Spleen (tissue), 11 donors: Measurements from ENCODE around the gene PCSK1. TPM values are rescaled to one million over a fixed set of nuclear protein-coding genes. Genes with fewer than 3 reads are reported as not detected.

Experiments
- DNase-seq: peaks from one replicate; pipeline ENCODE4 v3.0.0-alpha.2; 2020
- H3K27ac ChIP-seq, 8 donors: fragments of 200-600 bp; sonication (generic) in 7 of 8; 1 replicate in 4 of 8; 2 replicates in 4 of 8; pipeline versions ENCODE4 v1.5.0 to v1.8.0; 2016 to 2021; ENCODE audit warnings: inconsistent platforms in 4 of 8, mild to moderate bottlenecking in 4 of 8, moderate library complexity in 1 of 8
- H3K27me3 ChIP-seq, 7 donors: fragments of 200-600 bp; sonication (generic) in 6 of 7; replicated peaks in 1 of 7; 1 replicate in 4 of 7; 2 replicates in 3 of 7; pipeline versions ENCODE4 v1.5.0 to v1.8.0; 2016 to 2021; ENCODE audit warnings: inconsistent platforms in 3 of 7, mild to moderate bottlenecking in 1 of 7
- H3K36me3 ChIP-seq, 6 donors: fragments of 200-600 bp; sonication (generic) in 5 of 6; 1 replicate in 4 of 6; 2 replicates in 2 of 6; pipeline versions ENCODE4 v1.5.0 to v1.8.0; 2016 to 2021; ENCODE audit warnings: inconsistent platforms in 2 of 6
- H3K4me1 ChIP-seq, 6 donors: fragments of 200-600 bp; sonication (generic) in 5 of 6; 1 replicate in 3 of 6; 2 replicates in 3 of 6; pipeline versions ENCODE4 v1.5.0 to v1.8.0; 2016 to 2021; ENCODE audit warnings: inconsistent platforms in 3 of 6
- H3K4me3 ChIP-seq, 8 donors: fragments of 200-600 bp; sonication (generic) in 7 of 8; 1 replicate in 4 of 8; 2 replicates in 4 of 8; pipeline versions ENCODE4 v1.5.0 to v1.8.0; 2016 to 2021; ENCODE audit warnings: inconsistent platforms in 4 of 8, mild to moderate bottlenecking in 4 of 8, moderate library complexity in 2 of 8
- H3K9me3 ChIP-seq, 8 donors: fragments of 200-600 bp; sonication (generic) in 7 of 8; 1 replicate in 4 of 8; 2 replicates in 4 of 8; pipeline versions ENCODE4 v1.5.0 to v1.8.0; 2016 to 2021; ENCODE audit warnings: inconsistent platforms in 4 of 8
- CTCF ChIP-seq, 11 experiments: fragments of 200-600 bp in 7 of 11; fragments of 450-650 bp in 4 of 11; sonication (generic) in 4 of 11; IDR thresholded peaks in 8 of 11; conservative IDR thresholded peaks in 3 of 11; 1 replicate in 7 of 11; 2 replicates in 4 of 11; pipeline versions ENCODE4 v1.4.0 to v1.8.0; 2016 to 2021; ENCODE audit warnings: antibody characterized with exemption in 11 of 11, inconsistent platforms in 4 of 11, mild to moderate bottlenecking in 1 of 11
- POLR2A ChIP-seq, 3 donors: fragments of 450-650 bp; IDR thresholded peaks; one replicate each; pipeline ENCODE4 v1.5.1; 2017; ENCODE audit warnings: antibody characterized with exemption in 3 of 3, mild to moderate bottlenecking in 1 of 3
- POLR2AphosphoS5 ChIP-seq, 3 donors: sonication (generic); formaldehyde crosslinking; IDR thresholded peaks; one replicate each; pipeline ENCODE4 v1.5.1; 2017; ENCODE audit warnings: antibody characterized with exemption in 3 of 3
- WGBS, 5 donors: extraction: QIAGEN DNeasy Blood & Tissue Kit in 3 of 5; methylation state at CpG; one replicate each; pipeline versions ENCODE4 v1.1.5 to v1.1.7; 2013 to 2018; 5-methylcytosine and 5-hydroxymethylcytosine counted together
- intact Hi-C: fragments of 100-400 bp; cut with DNase I; formaldehyde crosslinking; loops from one replicate; pipeline ENCODE4 v1.15.0; 2023; ENCODE audit warnings: low total_unique reads
- polyA plus RNA-seq, 3 donors: library from polyadenylated mRNA; stranded (reverse); fragments of 200-250 nt; gene quantifications; one replicate each; pipeline ENCODE4 v1.2.1, GENCODE V29; 2013
- total RNA-seq, 7 donors: library from RNA; depleted of rRNA in 3 of 7; stranded (reverse); fragments of >200 nt in 3 of 7; fragmentation: NEBNext Ultra II Directional in 4 of 7; extraction: Animal tissue kit (Norgen Biotek cat#: 25700) in 4 of 7; gene quantifications; one replicate each; pipeline versions ENCODE4 v1.1.0 to v1.2.1, GENCODE V29; 2016 to 2021
- donor health status: healthy with polysubstance abuse.
- donor health status: DM: no; HTN: no; CAD: no; lungs with moderate emphysema.
- donor health status: DM: no; HTN: no; CAD: no.
- donor health status: Bipolar disorder and iron deficiency.
- donor health status: healthy.
- donor health status: DM: no; HTN: no; CAD: no.
- donor health status: DM: yes; HTN: yes; CAD: no.

Gene PCSK1
- total and polyA plus RNA-seq, 10 donors, result 0.04 to 0.72 (median 0.23) TPM; not detected in 2

DNA sequence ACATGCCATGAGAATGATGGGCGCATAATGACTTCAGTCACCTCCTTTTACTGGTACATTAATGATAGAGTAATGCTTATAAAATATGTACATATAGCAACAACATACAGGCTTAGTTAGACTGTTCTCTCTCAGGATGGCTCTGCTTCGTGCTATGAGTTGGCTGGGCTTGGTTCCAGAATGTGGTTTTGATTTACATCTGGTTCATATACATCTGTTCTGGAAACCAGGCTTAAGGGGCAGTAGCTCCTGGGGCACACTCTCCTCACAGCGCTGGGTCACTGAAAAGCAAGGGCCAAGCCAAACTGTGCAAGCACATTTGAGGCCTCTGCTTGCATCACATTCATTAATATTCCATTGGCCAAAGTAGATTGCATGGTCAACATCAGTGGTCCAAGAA lies 44.9 kb downstream of the PCSK1 start:
- TF ChIP-seq CTCF (IDR thresholded peaks at IDR 0.05 in 8 of 11, conservative IDR thresholded peaks at IDR 0.05 in 3 of 11) (no peak), POLR2A (IDR thresholded peaks at IDR 0.05) (no peak), POLR2AphosphoS5 (IDR thresholded peaks at IDR 0.05) (no peak)
- Histone ChIP-seq H3K9me3 (no peaks in the 10 kb centered on the region), H3K4me3 (no peak overlapping the region), H3K36me3 (no peaks in the 10 kb centered on the region), H3K27ac (no peak overlapping the region), H3K27me3 (no peaks in the 10 kb centered on the region), H3K4me1 (no peaks in the 10 kb centered on the region)
- 72 to 82% (median 81%) methylated on average over 3 of the region's 3 CpGs for WGBS, 5 donors
- no peak for DNase-seq
- intact Hi-C loops, result no loop called here

- no peaks in the 10 kb centered on the region for H3K27me3 ChIP-seq
- no peak for DNase-seq
- no peak overlapping the region for H3K4me3 ChIP-seq
- H3K36me3 ChIP-seq, result no peaks in the 10 kb centered on the region
- H3K4me1 ChIP-seq, result no peaks in the 10 kb centered on the region
- TF ChIP-seq POLR2A (IDR thresholded peaks at IDR 0.05) (no peak), CTCF (IDR thresholded peaks at IDR 0.05 in 8 of 11, conservative IDR thresholded peaks at IDR 0.05 in 3 of 11) (no peak), POLR2AphosphoS5 (IDR thresholded peaks at IDR 0.05) (no peak)
- intact Hi-C loops, result no loop called here
- no peaks in the 10 kb centered on the region for H3K9me3 ChIP-seq
- WGBS, 5 donors, result 26 to 58% (median 36%) methylated on average over 2 of the region's 2 CpGs
- no peak overlapping the region for H3K27ac ChIP-seq
Measured at GRCh38 chr5:96387616-96388015, 45.4 kb downstream of the PCSK1 start.

GRCh38 chr5:96385538-96385937 lies 47.5 kb downstream of the PCSK1 start:
- H3K4me1 ChIP-seq, result no peaks in the 10 kb centered on the region
- H3K36me3 ChIP-seq, result no peaks in the 10 kb centered on the region
- intact Hi-C loops, result no loop called here
- no peaks in the 10 kb centered on the region for H3K27me3 ChIP-seq
- no peak overlapping the region for H3K4me3 ChIP-seq
- H3K9me3 ChIP-seq, result no peaks in the 10 kb centered on the region
- TF ChIP-seq POLR2A (IDR thresholded peaks at IDR 0.05) (no peak), CTCF (IDR thresholded peaks at IDR 0.05 in 8 of 11, conservative IDR thresholded peaks at IDR 0.05 in 3 of 11) (no peak), POLR2AphosphoS5 (IDR thresholded peaks at IDR 0.05) (no peak)
- H3K27ac ChIP-seq, result no peak overlapping the region
- WGBS, 5 donors, result 79 to 98% (median 87%) methylated on average over 1 of the region's 1 CpG
- DNase-seq, result no peak

- TF ChIP-seq CTCF (IDR thresholded peaks at IDR 0.05 in 8 of 11, conservative IDR thresholded peaks at IDR 0.05 in 3 of 11) (no peak), POLR2A (IDR thresholded peaks at IDR 0.05) (no peak), POLR2AphosphoS5 (IDR thresholded peaks at IDR 0.05) (no peak)
- Histone ChIP-seq H3K4me1 (no peaks in the 10 kb centered on the region), H3K27me3 (no peaks in the 10 kb centered on the region), H3K27ac (no peak overlapping the region), H3K36me3 (no peaks in the 10 kb centered on the region), H3K4me3 (no peak overlapping the region), H3K9me3 (no peaks in the 10 kb centered on the region)
- 66 to 76% (median 75%) methylated on average over 3 of the region's 3 CpGs for WGBS, 5 donors
- no peak for DNase-seq
- intact Hi-C loops, result no loop called here
Measured at GRCh38 chr5:96384353-96384752, 48.7 kb downstream of the PCSK1 start.
